Colonic mucosa (tissue), 4 donors: ENCODE measurements around the gene EPHB2. TPM values are rescaled to one million over a fixed set of nuclear protein-coding genes. Genes with fewer than 3 reads are reported as not detected.

Experiments used
- DNase-seq: peaks from one replicate; pipeline ENCODE4 v3.0.0-alpha.2; 2020
- H3K27ac ChIP-seq: fragments of 200-600 bp; one replicate; pipeline ENCODE4 v1.8.0; 2021
- H3K27me3 ChIP-seq: fragments of 200-600 bp; one replicate; pipeline ENCODE4 v1.8.0; 2021
- H3K36me3 ChIP-seq: fragments of 200-600 bp; one replicate; pipeline ENCODE4 v1.8.0; 2021
- H3K4me1 ChIP-seq: fragments of 200-600 bp; one replicate; pipeline ENCODE4 v1.8.0; 2021; ENCODE audit warnings: mild to moderate bottlenecking
- H3K4me3 ChIP-seq: fragments of 200-600 bp; one replicate; pipeline ENCODE4 v1.8.0; 2021
- H3K9ac ChIP-seq, 2 donors: one replicate each; pipeline ENCODE4 v1.7.0; 2013; ENCODE audit warnings: control low read depth in 2 of 2, low read depth in 2 of 2, low read length in 2 of 2
- H3K9me3 ChIP-seq: fragments of 200-600 bp; one replicate; pipeline ENCODE4 v1.8.0; 2021
- CTCF ChIP-seq: fragments of 200-600 bp; IDR thresholded peaks from one replicate; pipeline ENCODE4 v1.8.0; 2022; ENCODE audit warnings: antibody characterized with exemption, mild to moderate bottlenecking
- intact Hi-C: fragments of 100-400 bp; cut with DNase I; formaldehyde crosslinking; loops from one replicate; pipeline ENCODE4 v1.14.1; 2022
- total RNA-seq, 2 donors: library from RNA; stranded (reverse); fragmentation: NEBNext Ultra II Directional in 1 of 2; extraction: Animal tissue kit (Norgen Biotek cat#: 25700) in 1 of 2; gene quantifications; one replicate each; pipeline ENCODE4 v1.2.1, GENCODE V29; 2021
- donor health status: healthy.
- donor health status: DM: no; HTN: no; CAD: no.
- donor health status: DM: no; HTN: no; CAD: no.

EPHB2 gene
- total RNA-seq, 2 donors from 2014 or later, result 71.9 to 150 TPM

DNA sequence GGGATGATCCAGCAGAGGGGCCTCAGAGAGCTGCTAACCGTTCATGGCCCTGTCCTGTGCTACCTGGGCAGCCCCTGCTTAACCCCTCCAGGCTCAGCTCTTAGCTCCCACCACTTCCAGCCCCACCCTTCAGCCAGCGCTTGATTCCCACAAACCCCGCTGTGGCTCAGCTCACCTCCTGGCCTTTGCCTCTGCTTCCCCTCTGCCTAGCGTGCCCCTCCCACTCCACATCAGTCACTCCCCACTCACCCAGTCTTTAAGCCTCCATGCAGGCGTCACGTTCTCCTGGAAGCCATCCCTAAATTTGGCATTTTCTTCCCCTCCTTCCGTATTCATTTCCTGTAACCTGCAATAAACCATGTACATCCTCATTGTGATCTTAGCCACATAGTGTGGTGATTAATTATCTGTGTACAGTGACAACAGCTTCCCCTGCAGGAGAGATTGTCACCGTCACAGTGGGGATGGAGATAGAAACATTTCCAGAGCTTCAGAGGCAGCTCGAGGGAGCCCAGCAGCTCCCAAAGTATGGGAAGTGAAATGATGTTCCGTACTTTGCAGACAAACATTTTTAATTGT lies 65.5 kb downstream of the EPHB2 start:
- Histone ChIP-seq H3K9ac (no peak overlapping the region), H3K27me3 (no peaks in the 10 kb centered on the region), H3K36me3 (no peaks in the 10 kb centered on the region), H3K4me3 (no peak overlapping the region), H3K4me1 (no peaks in the 10 kb centered on the region), H3K9me3 (no peaks in the 10 kb centered on the region), H3K27ac (no peak overlapping the region)
- no peak for TF ChIP-seq CTCF
- no peak for DNase-seq
- intact Hi-C loops, result no loop called here

GRCh38 chr1:22777388-22778057 lies 66.9 kb downstream of the EPHB2 start:
- DNase-seq, result no peak
- Histone ChIP-seq H3K4me1 (no peaks in the 10 kb centered on the region), H3K9me3 (no peaks in the 10 kb centered on the region), H3K4me3 (no peak overlapping the region), H3K9ac (no peak overlapping the region), H3K27ac (no peak overlapping the region), H3K27me3 (no peaks in the 10 kb centered on the region), H3K36me3 (no peaks in the 10 kb centered on the region)
- no peak for TF ChIP-seq CTCF
- intact Hi-C loops, result no loop called here

DNA sequence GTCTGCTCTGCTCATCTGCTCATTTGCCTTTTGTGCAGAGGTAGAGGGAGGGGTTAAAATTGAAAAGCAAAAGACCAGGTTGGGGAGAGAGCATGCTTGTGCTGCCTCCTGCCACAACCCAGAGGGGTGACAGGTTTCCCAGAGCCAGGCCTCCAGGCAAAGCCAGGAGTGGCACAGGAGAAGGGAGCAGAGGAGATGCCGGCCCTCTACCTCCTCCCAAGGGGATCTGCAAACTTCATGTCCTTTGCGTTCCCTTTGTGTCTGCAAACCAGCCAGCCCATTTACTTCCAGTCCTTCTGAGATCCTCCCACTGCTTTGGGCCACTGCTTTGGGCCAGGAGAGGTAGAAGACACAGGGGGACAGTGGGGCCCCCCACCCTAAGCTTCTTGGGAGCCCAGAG lies 67.8 kb downstream of the EPHB2 start:
- Histone ChIP-seq H3K4me1 (no peaks in the 10 kb centered on the region), H3K27me3 (no peaks in the 10 kb centered on the region), H3K9me3 (no peaks in the 10 kb centered on the region), H3K4me3 (no peak overlapping the region), H3K27ac (no peak overlapping the region), H3K9ac (peak overlapping the region in 1 of 2 donors; percentile 33), H3K36me3 (no peaks in the 10 kb centered on the region)
- no peak for TF ChIP-seq CTCF
- intact Hi-C loops, result no loop called here
- DNase-seq, result no peak

- Histone ChIP-seq H3K9ac (no peak overlapping the region), H3K4me1 (no peaks in the 10 kb centered on the region), H3K27me3 (no peaks in the 10 kb centered on the region), H3K4me3 (no peak overlapping the region), H3K36me3 (no peaks in the 10 kb centered on the region), H3K9me3 (no peaks in the 10 kb centered on the region), H3K27ac (no peak overlapping the region)
- no peak for TF ChIP-seq CTCF
- DNase-seq, result no peak
- intact Hi-C loops, result no loop called here
Measured at GRCh38 chr1:22778862-22779520, 68.4 kb downstream of the EPHB2 start.

- Histone ChIP-seq H3K27me3 (no peaks in the 10 kb centered on the region), H3K9ac (no peak overlapping the region), H3K4me3 (no peak overlapping the region), H3K4me1 (no peaks in the 10 kb centered on the region), H3K36me3 (no peaks in the 10 kb centered on the region), H3K27ac (no peak overlapping the region), H3K9me3 (no peaks in the 10 kb centered on the region)
- DNase-seq, result peak; percentile 52
- no peak for TF ChIP-seq CTCF
- intact Hi-C loops, result no loop called here
Measured at GRCh38 chr1:22780696-22781095, 70.1 kb downstream of the EPHB2 start.
